GM12891 (cell line): ENCODE measurements around the gene SF3B3.

ENCODE experiments used
- POLR2A ChIP-seq: IDR thresholded peaks from 2 replicates; pipeline ENCODE4 v1.6.1; 2011; ENCODE audit warnings: low read depth, low read length, control low read depth
- POLR2AphosphoS5 ChIP-seq: IDR thresholded peaks from 2 replicates; pipeline ENCODE4 v1.6.1; 2011; ENCODE audit warnings: low read depth, low read length, control low read depth
- SPI1 ChIP-seq: IDR thresholded peaks from 2 replicates; pipeline ENCODE4 v1.6.1; 2011; ENCODE audit warnings: low read depth, low read length, control low read depth
- TAF1 ChIP-seq: IDR thresholded peaks from 2 replicates; pipeline ENCODE4 v1.6.1; 2011; ENCODE audit warnings: low read depth, low read length, control low read depth

GRCh38 chr16:70496513-70496912, 27.1 kb upstream of the SF3B3 start:
- no peak for TF ChIP-seq SPI1
- TF ChIP-seq POLR2A, result no peak
- TF ChIP-seq POLR2AphosphoS5, result no peak
- TF ChIP-seq TAF1, result no peak
